ENCODE results near the gene KRTCAP2. TPM values are rescaled to one million over a fixed set of nuclear protein-coding genes. Genes with fewer than 3 reads are reported as not detected.
A peak's percentile ranks its signal among the peaks of the same experiment; 100 is the strongest.

Gene KRTCAP2
- total RNA-seq, 1 donor from 2014 or later: 117 TPM

DNA sequence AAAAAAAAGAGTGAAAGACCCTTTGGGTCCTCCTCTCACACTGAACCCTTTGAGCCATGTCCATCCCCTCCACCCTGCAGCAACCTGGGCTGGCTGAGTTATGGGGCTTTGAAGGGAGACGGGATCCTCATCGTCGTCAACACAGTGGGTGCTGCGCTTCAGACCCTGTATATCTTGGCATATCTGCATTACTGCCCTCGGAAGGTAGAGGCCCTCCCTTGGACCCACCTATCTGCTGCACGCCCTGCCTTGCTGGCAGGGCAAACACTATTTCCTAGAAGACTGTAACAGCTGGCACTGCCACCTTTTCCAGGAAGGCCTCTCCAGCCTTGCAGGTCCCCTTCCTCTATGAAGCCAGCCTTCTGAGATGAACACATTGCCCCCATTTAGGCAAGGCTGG is 36.4 kb downstream of the KRTCAP2 start:
- H3K27ac ChIP-seq: peak overlapping the region; percentile 97
- TF ChIP-seq POLR2AphosphoS5 (IDR thresholded peaks at IDR 0.05; ENCODE audit: insufficient read depth in 1 of 2, low read depth in 1 of 2) (no peak), POLR2A (IDR thresholded peaks at IDR 0.05) (no peak), CTCF (IDR thresholded peaks at IDR 0.05) (no peak)
- H3K4me3 ChIP-seq: peak overlapping the region; percentile 57 to 90
- intact Hi-C loops (cut with DNase I): no loop called here
- peaks cover 0 to 28% of the 10 kb centered on the region in 2 donors for H3K36me3 ChIP-seq
- no peak for DNase-seq (ENCODE audit: extremely low spot score in 2 of 2)
- H3K9me3 ChIP-seq: no peaks in the 10 kb centered on the region
- H3K27me3 ChIP-seq: no peaks in the 10 kb centered on the region
- H3K4me1 ChIP-seq: peaks cover 66% of the 10 kb centered on the region

DNA sequence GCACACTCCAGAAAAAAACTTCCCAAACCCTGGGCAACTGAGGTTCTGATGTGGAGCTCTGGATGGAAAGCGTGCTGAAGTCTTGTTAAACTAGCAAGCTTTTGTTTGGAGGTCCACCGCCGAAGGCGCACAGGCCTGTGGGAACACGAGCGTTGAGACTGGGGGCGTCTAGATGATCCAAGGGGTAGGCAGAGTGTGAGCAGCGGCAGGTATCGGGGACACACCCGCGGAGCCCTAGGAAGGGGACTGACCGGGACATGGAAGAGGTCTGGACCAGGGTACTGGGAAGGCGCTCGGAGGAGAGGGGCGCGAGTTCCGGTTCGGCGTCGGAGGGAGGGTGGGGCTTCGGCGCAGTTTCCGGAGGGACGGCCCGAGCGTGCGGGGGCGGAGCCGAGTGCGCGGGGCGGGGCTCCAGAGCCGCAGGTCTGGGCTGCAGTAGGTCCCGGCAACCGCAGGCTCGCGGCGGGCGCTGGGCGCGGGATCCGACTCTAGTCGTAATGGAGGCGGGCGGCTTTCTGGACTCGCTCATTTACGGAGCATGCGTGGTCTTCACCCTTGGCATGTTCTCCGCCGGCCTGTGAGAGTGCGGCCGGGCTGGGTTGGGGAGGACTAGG is 37.6 kb downstream of the KRTCAP2 start, which contains the start of gene SLC50A1:
TSS of gene SLC50A1 (plus strand) at position 438 of the 614 bp plus-strand sequence. CDS start at position 498, 60 bp downstream.
- TF ChIP-seq CTCF (IDR thresholded peaks at IDR 0.05) (peak in 1 of 3 experiments; percentile 70), POLR2AphosphoS5 (IDR thresholded peaks at IDR 0.05; ENCODE audit: insufficient read depth in 1 of 2, low read depth in 1 of 2) (peak in 1 of 2 donors; percentile 96), POLR2A (IDR thresholded peaks at IDR 0.05) (peak in 1 of 2 donors; percentile 92)
- H3K27me3 ChIP-seq: no peaks in the 10 kb centered on the region
- peaks cover 0 to 33% of the 10 kb centered on the region in 2 donors for H3K36me3 ChIP-seq
- H3K4me1 ChIP-seq: peaks cover 78% of the 10 kb centered on the region
- peak within 1 kb of the TSS; percentile 97 for H3K27ac ChIP-seq
- intact Hi-C loops (cut with DNase I): no loop called here
- peak within 1 kb of the TSS; percentile 57 to 90 for H3K4me3 ChIP-seq
- H3K9me3 ChIP-seq: no peaks in the 10 kb centered on the region
- DNase-seq (ENCODE audit: extremely low spot score in 2 of 2): peak in 1 of 2 donors; percentile 95

DNA sequence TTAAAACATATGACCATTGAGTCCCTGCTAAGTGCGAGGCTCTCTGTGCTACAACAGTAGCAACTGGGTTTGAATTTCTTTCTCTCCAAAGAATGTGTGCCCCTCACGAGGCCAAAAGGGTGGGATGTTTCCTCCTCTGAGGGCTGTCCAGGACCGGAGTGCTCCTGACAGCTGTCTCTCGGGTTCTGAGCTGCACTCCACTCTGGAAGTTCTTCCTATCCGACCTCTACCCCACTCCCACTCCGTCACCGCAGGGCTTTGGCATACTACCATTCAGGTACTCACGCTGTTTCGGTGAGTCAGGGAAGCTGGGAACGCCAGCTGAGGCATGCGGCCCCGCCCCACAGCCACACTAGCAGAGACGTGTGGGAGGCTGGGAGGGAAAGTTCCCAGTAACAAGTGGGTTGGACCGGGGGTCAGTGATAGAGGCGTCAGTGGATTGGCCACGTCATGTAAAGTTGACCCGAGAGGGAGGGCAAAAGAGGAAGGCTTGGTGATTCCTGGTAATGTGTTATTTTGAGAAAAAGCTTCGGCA is 38.2 kb downstream of the KRTCAP2 start:
- Histone ChIP-seq H3K4me1 (peaks cover 82% of the 10 kb centered on the region), H3K27ac (peak overlapping the region; percentile 97), H3K9me3 (no peaks in the 10 kb centered on the region), H3K27me3 (no peaks in the 10 kb centered on the region), H3K36me3 (peaks cover 0 to 33% of the 10 kb centered on the region in 2 donors), H3K4me3 (peak overlapping the region; percentile 57 to 90)
- peak in 1 of 2 donors; percentile 97 for DNase-seq (ENCODE audit: extremely low spot score in 2 of 2)
- intact Hi-C loops (cut with DNase I): loop anchor here (5.0 kb wide), 1 partner anchor 43 kb away; no protein-coding TSS in a partner anchor
- TF ChIP-seq CTCF (IDR thresholded peaks at IDR 0.05) (no peak), POLR2AphosphoS5 (IDR thresholded peaks at IDR 0.05; ENCODE audit: insufficient read depth in 1 of 2, low read depth in 1 of 2) (peak in 1 of 2 donors; percentile 88), POLR2A (IDR thresholded peaks at IDR 0.05) (no peak)

GRCh38 chr1:155134322-155134721 is 38.8 kb downstream of the KRTCAP2 start:
- H3K27me3 ChIP-seq: no peaks in the 10 kb centered on the region
- H3K4me3 ChIP-seq: peak overlapping the region in 1 of 2 donors; percentile 90
- peaks cover 0 to 33% of the 10 kb centered on the region in 2 donors for H3K36me3 ChIP-seq
- H3K4me1 ChIP-seq: peaks cover 82% of the 10 kb centered on the region
- TF ChIP-seq CTCF (IDR thresholded peaks at IDR 0.05) (no peak), POLR2AphosphoS5 (IDR thresholded peaks at IDR 0.05; ENCODE audit: insufficient read depth in 1 of 2, low read depth in 1 of 2) (no peak), POLR2A (IDR thresholded peaks at IDR 0.05) (no peak)
- peak overlapping the region; percentile 97 for H3K27ac ChIP-seq
- DNase-seq (ENCODE audit: extremely low spot score in 2 of 2): no peak
- H3K9me3 ChIP-seq: no peaks in the 10 kb centered on the region
- intact Hi-C loops (cut with DNase I): loop anchor here (5.0 kb wide), 1 partner anchor 42 kb away; no protein-coding TSS in a partner anchor
